ENCODE data around the gene RABGGTB.

DNA sequence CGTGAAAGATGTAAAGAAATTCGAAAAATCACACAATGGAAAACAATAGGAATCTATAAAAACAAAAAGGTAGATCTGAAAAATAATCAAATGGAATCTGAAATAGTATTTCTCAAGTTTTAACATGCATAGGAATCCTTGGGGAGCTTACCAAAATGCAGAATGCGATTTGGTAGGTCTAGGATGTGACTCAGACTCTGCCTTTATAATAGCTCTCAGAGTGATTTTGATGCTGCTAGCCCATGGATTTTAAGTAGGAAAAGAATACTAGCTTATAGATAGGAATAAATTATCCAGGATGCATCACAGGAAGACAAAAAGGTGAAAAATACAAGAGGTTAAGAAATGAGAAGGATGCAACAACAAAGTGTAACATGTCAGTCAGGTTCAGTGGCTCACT, 14.1 kb upstream of the RABGGTB start:
- TF ChIP-seq CTCF (conservative IDR thresholded peaks at IDR 0.05; ENCODE audit: low read length) (no peak), EZH2phosphoT487 (IDR thresholded peaks at IDR 0.05; ENCODE audit: borderline replicate concordance) (no peak)

All from Loucy (cell line).